Spleen (tissue), 11 donors: ENCODE data around the gene COTL1. TPM values are rescaled to one million over a fixed set of nuclear protein-coding genes. Genes with fewer than 3 reads are reported as not detected.
A peak's percentile ranks its signal among the peaks of the same experiment; 100 is the strongest.

ENCODE experiments used
- DNase-seq: peaks from one replicate; pipeline ENCODE4 v3.0.0-alpha.2; 2020
- H3K27ac ChIP-seq, 8 donors: fragments of 200-600 bp; sonication (generic) in 7 of 8; 1 replicate in 4 of 8; 2 replicates in 4 of 8; pipeline versions ENCODE4 v1.5.0 to v1.8.0; 2016 to 2021; ENCODE audit warnings: inconsistent platforms in 4 of 8, mild to moderate bottlenecking in 4 of 8, moderate library complexity in 1 of 8
- H3K27me3 ChIP-seq, 7 donors: fragments of 200-600 bp; sonication (generic) in 6 of 7; replicated peaks in 1 of 7; 1 replicate in 4 of 7; 2 replicates in 3 of 7; pipeline versions ENCODE4 v1.5.0 to v1.8.0; 2016 to 2021; ENCODE audit warnings: inconsistent platforms in 3 of 7, mild to moderate bottlenecking in 1 of 7
- H3K36me3 ChIP-seq, 6 donors: fragments of 200-600 bp; sonication (generic) in 5 of 6; 1 replicate in 4 of 6; 2 replicates in 2 of 6; pipeline versions ENCODE4 v1.5.0 to v1.8.0; 2016 to 2021; ENCODE audit warnings: inconsistent platforms in 2 of 6
- H3K4me1 ChIP-seq, 6 donors: fragments of 200-600 bp; sonication (generic) in 5 of 6; 1 replicate in 3 of 6; 2 replicates in 3 of 6; pipeline versions ENCODE4 v1.5.0 to v1.8.0; 2016 to 2021; ENCODE audit warnings: inconsistent platforms in 3 of 6
- H3K4me3 ChIP-seq, 8 donors: fragments of 200-600 bp; sonication (generic) in 7 of 8; 1 replicate in 4 of 8; 2 replicates in 4 of 8; pipeline versions ENCODE4 v1.5.0 to v1.8.0; 2016 to 2021; ENCODE audit warnings: inconsistent platforms in 4 of 8, mild to moderate bottlenecking in 4 of 8, moderate library complexity in 2 of 8
- H3K9me3 ChIP-seq, 8 donors: fragments of 200-600 bp; sonication (generic) in 7 of 8; 1 replicate in 4 of 8; 2 replicates in 4 of 8; pipeline versions ENCODE4 v1.5.0 to v1.8.0; 2016 to 2021; ENCODE audit warnings: inconsistent platforms in 4 of 8
- CTCF ChIP-seq, 11 experiments: fragments of 200-600 bp in 7 of 11; fragments of 450-650 bp in 4 of 11; sonication (generic) in 4 of 11; IDR thresholded peaks in 8 of 11; conservative IDR thresholded peaks in 3 of 11; 1 replicate in 7 of 11; 2 replicates in 4 of 11; pipeline versions ENCODE4 v1.4.0 to v1.8.0; 2016 to 2021; ENCODE audit warnings: antibody characterized with exemption in 11 of 11, inconsistent platforms in 4 of 11, mild to moderate bottlenecking in 1 of 11
- POLR2A ChIP-seq, 3 donors: fragments of 450-650 bp; IDR thresholded peaks; one replicate each; pipeline ENCODE4 v1.5.1; 2017; ENCODE audit warnings: antibody characterized with exemption in 3 of 3, mild to moderate bottlenecking in 1 of 3
- POLR2AphosphoS5 ChIP-seq, 3 donors: sonication (generic); formaldehyde crosslinking; IDR thresholded peaks; one replicate each; pipeline ENCODE4 v1.5.1; 2017; ENCODE audit warnings: antibody characterized with exemption in 3 of 3
- WGBS, 5 donors: extraction: QIAGEN DNeasy Blood & Tissue Kit in 3 of 5; methylation state at CpG; one replicate each; pipeline versions ENCODE4 v1.1.5 to v1.1.7; 2013 to 2018; 5-methylcytosine and 5-hydroxymethylcytosine counted together
- intact Hi-C: fragments of 100-400 bp; cut with DNase I; formaldehyde crosslinking; loops from one replicate; pipeline ENCODE4 v1.15.0; 2023; ENCODE audit warnings: low total_unique reads
- polyA plus RNA-seq, 3 donors: library from polyadenylated mRNA; stranded (reverse); fragments of 200-250 nt; gene quantifications; one replicate each; pipeline ENCODE4 v1.2.1, GENCODE V29; 2013
- total RNA-seq, 7 donors: library from RNA; depleted of rRNA in 3 of 7; stranded (reverse); fragments of >200 nt in 3 of 7; fragmentation: NEBNext Ultra II Directional in 4 of 7; extraction: Animal tissue kit (Norgen Biotek cat#: 25700) in 4 of 7; gene quantifications; one replicate each; pipeline versions ENCODE4 v1.1.0 to v1.2.1, GENCODE V29; 2016 to 2021
- donor health status: healthy with polysubstance abuse.
- donor health status: DM: no; HTN: no; CAD: no; lungs with moderate emphysema.
- donor health status: DM: no; HTN: no; CAD: no.
- donor health status: Bipolar disorder and iron deficiency.
- donor health status: healthy.
- donor health status: DM: no; HTN: no; CAD: no.
- donor health status: DM: yes; HTN: yes; CAD: no.

COTL1 gene
- total and polyA plus RNA-seq, 10 donors: 284 to 655 (median 397) TPM

GRCh38 chr16:84599521-84600202 lies 18.2 kb downstream of the COTL1 start:
- TF ChIP-seq POLR2AphosphoS5 (IDR thresholded peaks at IDR 0.05) (peak; percentile 76 to 88 (median 87)), CTCF (IDR thresholded peaks at IDR 0.05 in 8 of 11, conservative IDR thresholded peaks at IDR 0.05 in 3 of 11) (no peak), POLR2A (IDR thresholded peaks at IDR 0.05) (peak in 1 of 3 donors; percentile 14)
- peak overlapping the region in 6 of 8 donors; percentile 14 to 63 (median 23) for H3K4me3 ChIP-seq
- peak; percentile 93 for DNase-seq
- no peaks in the 10 kb centered on the region for H3K27me3 ChIP-seq
- H3K9me3 ChIP-seq: no peaks in the 10 kb centered on the region
- peak overlapping the region; percentile 90 to 97 (median 94) for H3K27ac ChIP-seq
- H3K36me3 ChIP-seq: peaks cover 0 to 23% (median 0%) of the 10 kb centered on the region in 6 donors
- intact Hi-C loops: no loop called here
- WGBS, 5 donors: 1 to 2% (median 2%) methylated on average over 12 of the region's 12 CpGs
- H3K4me1 ChIP-seq: peaks cover 91 to 100% (median 99%) of the 10 kb centered on the region in 6 donors

GRCh38 chr16:84598360-84598759 lies 19.5 kb downstream of the COTL1 start:
- WGBS, 5 donors: 38 to 56% (median 52%) methylated on average over 5 to 6 of the region's 6 CpGs
- H3K4me3 ChIP-seq: peak overlapping the region in 2 of 8 donors; percentile 12 to 63

GRCh38 chr16:84597931-84598351 lies 19.9 kb downstream of the COTL1 start:
- Histone ChIP-seq H3K27me3 (no peaks in the 10 kb centered on the region), H3K4me3 (peak overlapping the region in 3 of 8 donors; percentile 2 to 63 (median 12)), H3K9me3 (no peaks in the 10 kb centered on the region), H3K36me3 (peaks cover 0 to 23% (median 0%) of the 10 kb centered on the region in 6 donors), H3K4me1 (peaks cover 90 to 100% (median 98%) of the 10 kb centered on the region in 6 donors), H3K27ac (peak overlapping the region; percentile 91 to 97 (median 94))
- no peak for DNase-seq
- 19 to 28% (median 28%) methylated on average over 7 to 8 of the region's 8 CpGs for WGBS, 5 donors
- intact Hi-C loops: no loop called here
- TF ChIP-seq CTCF (IDR thresholded peaks at IDR 0.05 in 8 of 11, conservative IDR thresholded peaks at IDR 0.05 in 3 of 11): no peak
- no peak for TF ChIP-seq POLR2A (IDR thresholded peaks at IDR 0.05)
- TF ChIP-seq POLR2AphosphoS5 (IDR thresholded peaks at IDR 0.05): peak in 1 of 3 donors; percentile 40

More at GRCh38 chr16:84598360-84598759, 19.5 kb downstream of the COTL1 start:
- peaks cover 90 to 100% (median 99%) of the 10 kb centered on the region in 6 donors for H3K4me1 ChIP-seq
- no peaks in the 10 kb centered on the region for H3K27me3 ChIP-seq
- DNase-seq: peak; percentile 80
- TF ChIP-seq POLR2AphosphoS5 (IDR thresholded peaks at IDR 0.05): no peak
- no peak for TF ChIP-seq CTCF (IDR thresholded peaks at IDR 0.05 in 8 of 11, conservative IDR thresholded peaks at IDR 0.05 in 3 of 11)
- no peak for TF ChIP-seq POLR2A (IDR thresholded peaks at IDR 0.05)
- no peaks in the 10 kb centered on the region for H3K9me3 ChIP-seq
- H3K36me3 ChIP-seq: peaks cover 0 to 20% (median 0%) of the 10 kb centered on the region in 6 donors
- H3K27ac ChIP-seq: peak overlapping the region; percentile 91 to 97 (median 94)
- intact Hi-C loops: no loop called here

GRCh38 chr16:84597528-84597896 lies 20.4 kb downstream of the COTL1 start:
- no peaks in the 10 kb centered on the region for H3K9me3 ChIP-seq
- peak overlapping the region in 3 of 8 donors; percentile 2 to 63 (median 12) for H3K4me3 ChIP-seq
- intact Hi-C loops: no loop called here
- WGBS, 5 donors: 3 to 13% (median 7%) methylated on average over 6 of the region's 6 CpGs
- peaks cover 90 to 100% (median 98%) of the 10 kb centered on the region in 6 donors for H3K4me1 ChIP-seq
- no peak for TF ChIP-seq CTCF (IDR thresholded peaks at IDR 0.05 in 8 of 11, conservative IDR thresholded peaks at IDR 0.05 in 3 of 11)
- TF ChIP-seq POLR2AphosphoS5 (IDR thresholded peaks at IDR 0.05): peak in 1 of 3 donors; percentile 58
- no peak for TF ChIP-seq POLR2A (IDR thresholded peaks at IDR 0.05)
- peak overlapping the region; percentile 91 to 97 (median 94) for H3K27ac ChIP-seq
- peaks cover 0 to 27% (median 0%) of the 10 kb centered on the region in 6 donors for H3K36me3 ChIP-seq
- peak; percentile 87 for DNase-seq
- no peaks in the 10 kb centered on the region for H3K27me3 ChIP-seq
